ENCODE measurements around the gene PRAMEF12. TPM values are rescaled to one million over a fixed set of nuclear protein-coding genes. Genes with fewer than 3 reads are reported as not detected.
"Not testable (repeated sequence)": the region's sequence is repeated elsewhere in the genome, so short reads cannot be mapped to it uniquely, and the experiment has no call there.

PRAMEF12 gene
- total RNA-seq, 1 donor from 2014 or later, result not detected

- Histone ChIP-seq H3K4me1 (no peaks in the 10 kb centered on the region), H3K4me3 (no peak overlapping the region), H3K27me3 (ENCODE audit: low read depth) (peaks cover 64% of the 10 kb centered on the region), H3K36me3 (no peaks in the 10 kb centered on the region), H3K27ac (replicated peaks) (no peak overlapping the region), H3K9me3 (replicated peaks) (peaks cover 4% of the 10 kb centered on the region)
- no peak for DNase-seq
- intact Hi-C loops (cut with micrococcal nuclease), result no loop called here
- no peak for TF ChIP-seq CTCF (IDR thresholded peaks at IDR 0.05; ENCODE audit: borderline replicate concordance)
Measured at GRCh38 chr1:12775443-12775842, 1.9 kb downstream of the PRAMEF12 start.

GRCh38 chr1:12776801-12777557 lies 3.4 kb downstream of the PRAMEF12 start:
- H3K4me1 ChIP-seq, result no peaks in the 10 kb centered on the region
- H3K9me3 ChIP-seq (replicated peaks), result peaks cover 4% of the 10 kb centered on the region
- H3K27me3 ChIP-seq (ENCODE audit: low read depth), result peaks cover 52% of the 10 kb centered on the region
- TF ChIP-seq CTCF (IDR thresholded peaks at IDR 0.05; ENCODE audit: borderline replicate concordance), result no peak
- no peak for DNase-seq
- no peak overlapping the region for H3K4me3 ChIP-seq
- H3K27ac ChIP-seq (replicated peaks), result no peak overlapping the region
- H3K36me3 ChIP-seq, result no peaks in the 10 kb centered on the region
- intact Hi-C loops (cut with micrococcal nuclease), result no loop called here

GRCh38 chr1:12778061-12778460 lies 4.5 kb downstream of the PRAMEF12 start:
- Histone ChIP-seq H3K9me3 (replicated peaks) (peaks cover 5% of the 10 kb centered on the region), H3K4me3 (no peak overlapping the region), H3K27me3 (ENCODE audit: low read depth) (peaks cover 42% of the 10 kb centered on the region), H3K36me3 (no peaks in the 10 kb centered on the region), H3K27ac (replicated peaks) (no peak overlapping the region), H3K4me1 (no peaks in the 10 kb centered on the region)
- intact Hi-C loops (cut with micrococcal nuclease), result no loop called here
- no peak for TF ChIP-seq CTCF (IDR thresholded peaks at IDR 0.05; ENCODE audit: borderline replicate concordance)
- DNase-seq, result no peak

- intact Hi-C loops (cut with micrococcal nuclease), result no loop called here
- no peak for TF ChIP-seq CTCF (IDR thresholded peaks at IDR 0.05; ENCODE audit: borderline replicate concordance)
Measured at GRCh38 chr1:12778907-12779306, 5.4 kb downstream of the PRAMEF12 start.

GRCh38 chr1:12781488-12781887 lies 8.0 kb downstream of the PRAMEF12 start:
- H3K36me3 ChIP-seq; H3K4me3 ChIP-seq; DNase-seq; H3K27ac ChIP-seq (replicated peaks); H3K4me1 ChIP-seq; intact Hi-C loops (cut with micrococcal nuclease): not testable (repeated sequence)
- Histone ChIP-seq H3K27me3 (ENCODE audit: low read depth) (peaks cover 16% of the 10 kb centered on the region), H3K9me3 (replicated peaks) (peaks cover 34% of the 10 kb centered on the region)

More at GRCh38 chr1:12778907-12779306, 5.4 kb downstream of the PRAMEF12 start:
- no peak for DNase-seq
- no peaks in the 10 kb centered on the region for H3K36me3 ChIP-seq
- H3K27me3 ChIP-seq (ENCODE audit: low read depth), result peaks cover 35% of the 10 kb centered on the region
- H3K9me3 ChIP-seq (replicated peaks), result peaks cover 9% of the 10 kb centered on the region
- H3K4me3 ChIP-seq, result no peak overlapping the region
- no peak overlapping the region for H3K27ac ChIP-seq (replicated peaks)
- H3K4me1 ChIP-seq, result no peaks in the 10 kb centered on the region

- DNase-seq; H3K4me3 ChIP-seq; H3K4me1 ChIP-seq; H3K27ac ChIP-seq (replicated peaks); intact Hi-C loops (cut with micrococcal nuclease); H3K36me3 ChIP-seq; H3K27me3 ChIP-seq (ENCODE audit: low read depth): not testable (repeated sequence)
- H3K9me3 ChIP-seq (replicated peaks), result peaks cover 37% of the 10 kb centered on the region
Measured at GRCh38 chr1:12783783-12784182, 10.2 kb downstream of the PRAMEF12 start.

GRCh38 chr1:12784729-12785128 lies 11.2 kb downstream of the PRAMEF12 start:
- DNase-seq; intact Hi-C loops (cut with micrococcal nuclease); H3K27me3 ChIP-seq (ENCODE audit: low read depth); H3K27ac ChIP-seq (replicated peaks); H3K4me1 ChIP-seq; H3K36me3 ChIP-seq; H3K4me3 ChIP-seq: not testable (repeated sequence)
- peaks cover 37% of the 10 kb centered on the region for H3K9me3 ChIP-seq (replicated peaks)

- DNase-seq; H3K9me3 ChIP-seq (replicated peaks); H3K27ac ChIP-seq (replicated peaks); H3K4me1 ChIP-seq; H3K27me3 ChIP-seq (ENCODE audit: low read depth); intact Hi-C loops (cut with micrococcal nuclease); H3K36me3 ChIP-seq; H3K4me3 ChIP-seq: not testable (repeated sequence)
Measured at GRCh38 chr1:12791097-12791496, 17.6 kb downstream of the PRAMEF12 start, which contains the start of gene PRAMEF1. Gene PRAMEF1 (plus strand): TSS chr1:12791397. CDS start chr1:12793228, 1,831 bp downstream.

All from left ventricle myocardium inferior (tissue), 1 donor.